Effector memory CD8-positive, alpha-beta T cell (primary cell): ENCODE data around the gene PIMREG.

Experiments used
- ATAC-seq: fragments of 150-1000 bp; cut with Tn5 transposase; replicated peaks from 2 replicates; pipeline ENCODE4 v1.10.0; 2021; ENCODE audit warnings: mild to moderate bottlenecking, moderate library complexity
- DNase-seq, 3 experiments: peaks; one replicate each; pipeline ENCODE4 v3.0.0; 2021
- H3K27ac Mint-ChIP-seq, 2 donors: one replicate each; pipeline ENCODE4 v1.8.0; 2022; ENCODE audit warnings: mild to moderate bottlenecking in 2 of 2, mixed read lengths in 2 of 2, moderate library complexity in 2 of 2
- H3K27me3 Mint-ChIP-seq, 2 donors: one replicate each; pipeline ENCODE4 v1.8.0; 2022; ENCODE audit warnings: mixed read lengths in 2 of 2
- H3K36me3 Mint-ChIP-seq: one replicate; pipeline ENCODE4 v1.8.0; 2022; ENCODE audit warnings: mild to moderate bottlenecking, moderate library complexity, mixed read lengths; ENCODE audit not compliant: insufficient read depth
- H3K4me1 Mint-ChIP-seq, 2 donors: one replicate each; pipeline ENCODE4 v1.8.0; 2022; ENCODE audit warnings: low read depth in 2 of 2, mixed read lengths in 2 of 2
- H3K4me3 Mint-ChIP-seq, 2 donors: one replicate each; pipeline ENCODE4 v1.8.0; 2022; ENCODE audit warnings: mild to moderate bottlenecking in 2 of 2, mixed read lengths in 2 of 2, moderate library complexity in 2 of 2
- H3K9me3 Mint-ChIP-seq, 2 donors: one replicate each; pipeline ENCODE4 v1.8.0; 2022; ENCODE audit warnings: mixed read lengths in 2 of 2

Gene PIMREG

GRCh38 chr17:6496640-6497441 is 52.6 kb downstream of the PIMREG start:
- DNase-seq (no peak), ATAC-seq (no peak)
- Mint-ChIP-seq H3K4me3 (peak overlapping the region; percentile 33 to 42), H3K27me3 (peaks cover 21 to 37% of the 10 kb centered on the region in 2 donors), H3K9me3 (no peaks in the 10 kb centered on the region), H3K27ac (peak overlapping the region in 1 of 2 donors; percentile 66), H3K36me3 (peaks cover 4% of the 10 kb centered on the region), H3K4me1 (peaks cover 12 to 15% of the 10 kb centered on the region in 2 donors)

DNA sequence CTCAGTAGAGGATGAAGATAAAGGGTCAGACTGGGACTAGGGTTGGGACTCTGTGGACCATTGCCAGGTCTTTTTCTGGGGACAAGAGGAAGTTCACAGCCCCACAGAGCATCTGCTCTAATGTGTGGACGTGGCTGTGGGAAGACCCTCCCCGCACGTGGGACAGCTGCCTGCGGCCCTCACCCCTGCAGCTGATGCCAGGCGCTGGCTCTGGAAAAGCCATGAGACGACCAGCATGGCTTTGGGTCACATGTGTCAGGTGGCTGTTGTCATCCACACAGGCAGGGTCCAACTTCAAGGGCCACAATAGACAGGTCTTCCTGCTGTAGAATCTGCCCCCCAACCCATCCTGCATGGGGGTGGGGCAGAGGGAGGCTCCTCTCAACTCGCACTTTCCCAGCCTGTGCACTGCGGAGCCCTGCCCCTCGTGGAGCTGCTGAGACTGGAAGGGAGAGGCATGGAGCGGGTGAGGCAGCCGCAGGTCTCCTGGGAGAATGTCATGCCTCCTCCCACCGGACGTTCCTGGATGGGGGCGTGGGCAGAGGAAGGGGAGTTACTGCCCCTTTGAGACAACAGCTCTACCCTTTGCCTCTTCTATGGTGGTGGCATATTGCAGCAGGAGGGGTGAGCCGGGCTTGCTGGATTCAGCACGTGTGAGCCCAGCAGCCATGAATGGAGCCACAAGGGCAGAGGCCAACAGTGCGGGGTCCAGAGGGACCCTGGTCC is 53.4 kb downstream of the PIMREG start:
- H3K4me1 Mint-ChIP-seq, result peaks cover 12 to 15% of the 10 kb centered on the region in 2 donors
- no peak overlapping the region for H3K4me3 Mint-ChIP-seq
- H3K27ac Mint-ChIP-seq, result no peak overlapping the region
- H3K27me3 Mint-ChIP-seq, result peaks cover 21 to 37% of the 10 kb centered on the region in 2 donors
- ATAC-seq, result no peak
- no peak for DNase-seq
- H3K36me3 Mint-ChIP-seq, result peaks cover 4% of the 10 kb centered on the region
- no peaks in the 10 kb centered on the region for H3K9me3 Mint-ChIP-seq

- Mint-ChIP-seq H3K9me3 (no peaks in the 10 kb centered on the region), H3K27ac (no peak overlapping the region), H3K36me3 (peaks cover 4% of the 10 kb centered on the region), H3K27me3 (peaks cover 21 to 37% of the 10 kb centered on the region in 2 donors), H3K4me1 (peaks cover 12 to 15% of the 10 kb centered on the region in 2 donors), H3K4me3 (no peak overlapping the region)
- ATAC-seq (no peak), DNase-seq (no peak)
Measured at GRCh38 chr17:6498356-6498755, 54.1 kb downstream of the PIMREG start.

DNA sequence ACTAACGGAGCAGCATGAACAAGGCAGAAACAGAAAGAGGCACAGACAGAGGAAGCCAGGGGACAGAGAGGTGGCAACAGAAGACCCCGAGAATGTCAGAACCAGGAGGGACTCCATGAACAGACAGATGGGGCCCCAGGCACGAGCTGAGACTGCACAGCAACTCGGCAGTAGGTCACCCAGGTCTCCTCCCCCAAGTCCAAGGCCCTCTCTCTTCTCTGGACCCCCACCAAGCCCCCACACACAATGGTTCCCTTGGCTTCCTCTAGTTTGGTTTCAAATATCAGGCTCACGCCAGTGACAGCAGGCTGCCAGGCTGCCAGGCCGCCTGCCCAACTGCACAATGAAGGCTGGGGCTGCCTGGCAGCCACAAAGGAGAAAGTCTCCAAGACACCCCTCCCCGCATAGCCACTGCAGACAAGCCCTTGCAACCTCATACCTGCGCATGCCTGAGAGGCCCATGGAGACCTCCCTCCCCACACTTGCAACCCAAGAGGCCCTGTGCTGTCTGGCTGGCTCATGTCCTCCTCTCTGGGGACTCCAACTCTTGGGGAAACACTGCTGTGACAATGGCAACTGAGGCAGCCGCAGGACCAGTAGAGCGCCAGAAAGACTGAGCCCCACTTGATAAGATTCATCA is 54.8 kb downstream of the PIMREG start:
- H3K4me1 Mint-ChIP-seq, result peaks cover 12 to 15% of the 10 kb centered on the region in 2 donors
- no peak overlapping the region for H3K27ac Mint-ChIP-seq
- ATAC-seq (no peak), DNase-seq (no peak)
- H3K4me3 Mint-ChIP-seq, result no peak overlapping the region
- H3K36me3 Mint-ChIP-seq, result peaks cover 4% of the 10 kb centered on the region
- H3K27me3 Mint-ChIP-seq, result peaks cover 21 to 37% of the 10 kb centered on the region in 2 donors
- H3K9me3 Mint-ChIP-seq, result no peaks in the 10 kb centered on the region
